Memory B cell (primary cell): ENCODE results near the gene CALD1.

Experiments
- ATAC-seq: fragments of 150-1000 bp; cut with Tn5 transposase; 2 replicates; pipeline ENCODE4 v1.10.0; 2021; ENCODE audit warnings: low read depth, mild to moderate bottlenecking, moderate library complexity
- DNase-seq, 2 donors: peaks; one replicate each; pipeline ENCODE4 v3.0.0; 2022; ENCODE audit warnings: low spot score in 2 of 2
- H3K27ac Mint-ChIP-seq: one replicate; pipeline ENCODE4 v1.8.0; 2022; ENCODE audit warnings: mild to moderate bottlenecking, moderate library complexity, mixed read lengths
- H3K27me3 Mint-ChIP-seq: one replicate; pipeline ENCODE4 v1.8.0; 2022; ENCODE audit warnings: mixed read lengths
- H3K36me3 Mint-ChIP-seq: one replicate; pipeline ENCODE4 v1.8.0; 2022; ENCODE audit warnings: mild to moderate bottlenecking, mixed read lengths
- H3K4me1 Mint-ChIP-seq: one replicate; pipeline ENCODE4 v1.8.0; 2022; ENCODE audit warnings: mixed read lengths
- H3K4me3 Mint-ChIP-seq: one replicate; pipeline ENCODE4 v1.8.0; 2022; ENCODE audit warnings: mild to moderate bottlenecking, moderate library complexity, mixed read lengths
- H3K9me3 Mint-ChIP-seq: one replicate; pipeline ENCODE4 v1.8.0; 2022; ENCODE audit warnings: mixed read lengths

The CALD1 gene

DNA sequence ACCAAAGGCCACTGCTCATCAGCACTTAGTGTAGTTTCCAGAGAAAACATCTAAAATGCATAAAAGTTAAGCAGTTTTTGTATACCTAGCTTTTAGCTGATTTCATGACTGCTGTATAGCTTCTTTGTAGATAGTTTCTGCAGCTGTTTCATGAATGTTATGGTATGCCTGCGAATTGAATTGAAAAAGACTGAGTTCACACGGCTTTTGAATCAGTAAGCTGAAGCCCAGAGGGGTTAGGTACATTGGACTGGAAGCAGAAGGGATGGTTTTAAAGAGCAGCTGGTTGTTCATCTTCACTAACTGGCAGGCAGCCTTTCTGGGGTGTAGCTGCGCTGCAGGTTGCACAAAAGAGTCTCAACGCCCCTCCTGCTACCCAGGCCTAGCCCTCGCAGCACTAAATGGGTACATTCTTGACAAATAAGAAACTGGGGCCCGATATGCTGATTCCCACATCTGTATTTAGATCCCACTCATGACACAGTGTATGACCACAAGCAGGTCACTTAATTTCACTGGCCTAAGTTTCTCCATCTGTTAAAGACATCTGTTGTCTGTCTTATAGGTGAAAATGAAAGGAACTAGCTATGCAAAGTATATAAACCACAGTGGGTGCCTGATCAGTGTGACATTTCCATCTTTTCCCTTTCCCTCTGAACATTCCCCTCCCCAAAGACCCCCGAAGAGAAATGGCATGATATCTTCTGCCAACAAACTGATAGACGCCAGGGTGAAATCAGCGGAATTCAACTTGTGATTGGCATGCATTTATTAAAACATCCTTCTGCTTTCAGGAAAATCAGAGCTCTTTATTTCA, 120.9 kb downstream of the CALD1 start:
- H3K36me3 Mint-ChIP-seq = peaks cover 4% of the 10 kb centered on the region
- H3K4me3 Mint-ChIP-seq = no peak overlapping the region
- peaks cover 12% of the 10 kb centered on the region for H3K4me1 Mint-ChIP-seq
- peaks cover 8% of the 10 kb centered on the region for H3K9me3 Mint-ChIP-seq
- H3K27ac Mint-ChIP-seq = no peak overlapping the region
- H3K27me3 Mint-ChIP-seq = peaks cover 3% of the 10 kb centered on the region
- ATAC-seq = peak; percentile 59
- no peak for DNase-seq

DNA sequence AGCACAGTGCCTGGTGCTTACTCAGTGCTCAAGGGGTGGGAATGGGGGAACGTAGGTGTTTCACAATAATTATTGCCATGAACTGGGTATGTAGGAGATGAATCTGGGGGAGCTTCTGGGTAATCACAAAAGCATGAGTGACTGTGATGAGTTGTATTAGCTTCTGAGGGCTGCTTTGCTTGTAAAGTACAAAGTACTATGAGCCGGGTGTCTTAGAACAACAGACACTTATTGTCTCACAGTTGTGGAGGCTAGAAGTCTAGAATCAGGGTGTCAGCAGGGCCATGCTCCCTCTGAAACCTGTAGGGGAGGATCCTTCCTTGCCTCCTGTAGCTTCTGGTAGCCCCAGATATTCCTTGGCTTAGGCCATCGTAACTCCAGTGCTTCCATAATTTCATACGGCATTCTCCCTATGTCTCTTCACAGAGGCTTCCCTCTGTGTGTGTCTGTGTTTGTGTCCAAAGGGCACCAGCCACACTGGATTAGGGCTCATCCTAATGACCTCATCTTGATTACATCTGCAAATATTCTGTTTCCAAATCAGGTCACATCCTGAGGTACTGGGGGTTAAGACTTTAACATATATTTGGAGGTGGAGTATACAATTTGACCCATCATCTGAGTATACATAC, 122.1 kb downstream of the CALD1 start:
- Mint-ChIP-seq H3K27me3 (peaks cover 3% of the 10 kb centered on the region), H3K4me1 (peaks cover 12% of the 10 kb centered on the region), H3K27ac (no peak overlapping the region), H3K4me3 (no peak overlapping the region), H3K36me3 (peaks cover 1% of the 10 kb centered on the region), H3K9me3 (peaks cover 3% of the 10 kb centered on the region)
- no peak for DNase-seq
- ATAC-seq = no peak

DNA sequence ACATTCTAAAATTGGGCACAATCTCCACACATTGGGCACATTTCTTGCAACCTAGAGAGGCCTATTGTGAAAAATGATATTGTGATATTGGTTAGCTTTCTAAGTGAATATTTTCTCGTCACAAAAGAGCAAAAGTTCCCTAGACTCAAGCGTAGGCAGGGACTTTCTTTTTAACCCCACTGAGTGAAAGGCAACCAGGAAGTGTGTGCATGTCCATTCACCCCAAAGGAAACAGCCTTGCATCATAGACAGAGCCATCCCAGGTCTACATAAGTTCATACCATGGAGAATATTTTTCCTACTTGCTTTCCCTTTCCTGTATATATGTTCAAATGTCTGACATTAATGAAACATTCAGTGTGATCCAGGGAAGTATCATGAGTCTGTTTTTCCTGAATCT, 122.6 kb downstream of the CALD1 start:
- Mint-ChIP-seq H3K9me3 (peaks cover 1% of the 10 kb centered on the region), H3K27me3 (peaks cover 3% of the 10 kb centered on the region), H3K36me3 (no peaks in the 10 kb centered on the region), H3K27ac (no peak overlapping the region), H3K4me1 (peaks cover 12% of the 10 kb centered on the region), H3K4me3 (no peak overlapping the region)
- DNase-seq (no peak), ATAC-seq (no peak)

DNA sequence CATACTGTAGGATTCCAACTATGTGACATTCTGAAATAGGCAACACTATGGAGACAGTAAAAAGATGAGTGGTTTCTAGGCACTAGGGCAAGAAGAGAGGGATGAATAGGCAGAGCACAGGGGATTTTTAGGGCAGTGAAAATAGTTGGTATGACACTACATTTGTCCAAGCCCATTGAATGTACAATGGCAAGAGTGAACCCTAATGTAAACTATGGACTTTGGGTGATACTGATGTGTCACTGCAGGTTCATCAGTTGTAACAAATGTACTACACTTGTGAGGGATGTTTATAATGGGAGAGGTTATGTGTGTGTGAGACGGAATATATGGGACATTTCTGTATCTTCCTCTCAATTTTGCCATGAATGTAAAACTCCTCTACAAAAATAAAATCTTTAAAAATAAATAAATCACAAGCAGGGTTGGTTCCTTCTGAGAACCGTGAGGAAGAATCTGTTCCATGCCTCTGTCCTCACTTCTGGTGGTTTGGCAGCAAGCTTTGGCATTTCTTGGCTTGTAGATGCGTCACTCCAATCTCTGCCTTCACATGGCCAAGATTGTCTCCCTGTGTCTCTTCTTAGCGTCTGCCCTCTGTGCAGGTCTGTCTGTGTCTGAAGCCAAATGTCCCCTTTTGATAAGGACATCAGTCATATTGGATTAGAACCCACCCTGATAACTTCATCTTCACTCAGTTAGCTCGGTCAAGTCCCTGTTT, 123.8 kb downstream of the CALD1 start:
- Mint-ChIP-seq H3K4me1 (peaks cover 12% of the 10 kb centered on the region), H3K27ac (no peak overlapping the region), H3K36me3 (no peaks in the 10 kb centered on the region), H3K9me3 (no peaks in the 10 kb centered on the region), H3K27me3 (peaks cover 3% of the 10 kb centered on the region), H3K4me3 (no peak overlapping the region)
- no peak for DNase-seq
- ATAC-seq = no peak

DNA sequence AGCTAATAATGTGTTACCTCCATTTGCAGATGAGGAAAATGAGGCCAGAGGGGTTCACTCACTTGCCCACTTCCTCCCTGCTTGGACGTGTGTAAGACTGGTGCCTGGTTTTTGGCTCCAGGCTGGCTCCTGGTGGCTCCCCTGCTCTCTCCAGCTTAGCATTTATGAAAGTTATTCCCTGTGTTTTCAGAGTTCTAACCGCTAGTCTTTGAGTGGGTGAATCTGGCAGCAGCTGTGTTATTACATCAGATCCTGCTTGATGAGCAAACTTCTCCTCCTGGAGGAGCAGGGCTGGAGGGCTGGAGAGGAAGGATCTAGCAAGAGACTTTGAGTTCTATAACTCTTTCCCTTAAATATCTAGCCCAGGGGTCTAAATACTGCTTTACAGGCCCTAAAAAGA, 125.9 kb downstream of the CALD1 start:
- Mint-ChIP-seq H3K4me3 (no peak overlapping the region), H3K36me3 (no peaks in the 10 kb centered on the region), H3K9me3 (no peaks in the 10 kb centered on the region), H3K27ac (no peak overlapping the region), H3K27me3 (no peaks in the 10 kb centered on the region), H3K4me1 (peaks cover 9% of the 10 kb centered on the region)
- DNase-seq = no peak
- ATAC-seq = no peak

DNA sequence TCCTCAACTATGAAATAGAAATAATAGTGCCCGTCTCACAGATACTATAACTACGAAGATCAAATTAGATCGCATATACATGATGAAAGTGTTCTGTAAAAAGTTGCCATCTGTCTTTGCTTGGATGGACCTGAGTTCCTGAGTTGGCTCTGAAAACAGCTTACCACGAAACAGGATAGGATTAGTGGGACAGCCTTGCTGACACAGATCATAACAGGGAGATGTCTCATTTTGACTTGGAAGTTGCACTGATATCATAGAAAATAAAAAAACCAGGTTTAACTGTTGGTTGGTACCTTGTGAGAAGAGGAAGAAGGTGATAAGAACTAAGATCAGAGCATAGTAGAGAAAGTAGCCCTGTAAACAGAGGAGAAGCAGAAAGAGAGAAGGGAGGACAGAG, 127.6 kb downstream of the CALD1 start:
- no peak for ATAC-seq
- no peaks in the 10 kb centered on the region for H3K9me3 Mint-ChIP-seq
- DNase-seq = no peak
- no peaks in the 10 kb centered on the region for H3K27me3 Mint-ChIP-seq
- H3K4me3 Mint-ChIP-seq = no peak overlapping the region
- H3K4me1 Mint-ChIP-seq = peaks cover 6% of the 10 kb centered on the region
- H3K27ac Mint-ChIP-seq = no peak overlapping the region
- no peaks in the 10 kb centered on the region for H3K36me3 Mint-ChIP-seq

DNA sequence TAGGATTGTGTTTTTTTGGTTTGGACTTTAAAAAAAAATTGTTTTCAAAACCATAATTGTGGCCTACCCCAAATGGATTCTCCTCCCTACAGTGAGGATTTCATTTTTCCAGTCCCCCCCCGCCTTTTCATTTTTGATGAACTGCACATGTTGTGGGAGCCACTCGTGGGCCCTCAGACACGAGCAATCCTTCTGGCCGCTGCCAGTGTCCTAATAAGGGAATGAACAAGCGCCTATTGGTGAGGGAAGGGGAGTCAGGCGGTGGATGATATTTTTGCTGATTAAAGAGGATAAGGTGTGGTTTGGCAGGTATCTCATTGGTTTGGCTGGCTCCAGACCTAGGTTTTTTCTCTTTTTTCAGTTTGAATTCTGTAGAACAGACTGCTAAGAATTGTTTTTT, 128.2 kb downstream of the CALD1 start:
- no peaks in the 10 kb centered on the region for H3K27me3 Mint-ChIP-seq
- DNase-seq (no peak), ATAC-seq (no peak)
- peaks cover 6% of the 10 kb centered on the region for H3K4me1 Mint-ChIP-seq
- H3K9me3 Mint-ChIP-seq = no peaks in the 10 kb centered on the region
- no peak overlapping the region for H3K27ac Mint-ChIP-seq
- H3K36me3 Mint-ChIP-seq = no peaks in the 10 kb centered on the region
- H3K4me3 Mint-ChIP-seq = no peak overlapping the region

DNA sequence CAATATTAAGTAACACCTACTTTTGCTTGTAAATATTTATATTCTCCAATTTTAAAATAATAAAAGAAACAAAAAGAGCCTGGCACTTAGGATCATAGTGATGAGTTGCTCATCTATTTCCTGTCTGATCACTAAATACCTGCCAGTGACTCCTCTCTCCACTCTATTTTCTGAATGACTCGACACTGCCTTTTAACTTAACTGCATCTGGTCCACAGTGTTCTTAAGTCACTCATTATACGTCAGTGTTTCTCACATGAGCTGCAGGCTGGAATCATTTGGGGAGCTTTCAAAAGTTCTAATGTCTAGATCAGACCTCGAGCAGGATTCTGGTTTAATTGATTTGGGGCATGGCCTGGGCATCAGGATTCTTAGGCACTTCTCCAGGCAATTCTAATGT, 128.9 kb downstream of the CALD1 start:
- H3K36me3 Mint-ChIP-seq = no peaks in the 10 kb centered on the region
- no peaks in the 10 kb centered on the region for H3K27me3 Mint-ChIP-seq
- DNase-seq (no peak), ATAC-seq (no peak)
- no peak overlapping the region for H3K27ac Mint-ChIP-seq
- H3K9me3 Mint-ChIP-seq = no peaks in the 10 kb centered on the region
- no peak overlapping the region for H3K4me3 Mint-ChIP-seq
- H3K4me1 Mint-ChIP-seq = peaks cover 6% of the 10 kb centered on the region

DNA sequence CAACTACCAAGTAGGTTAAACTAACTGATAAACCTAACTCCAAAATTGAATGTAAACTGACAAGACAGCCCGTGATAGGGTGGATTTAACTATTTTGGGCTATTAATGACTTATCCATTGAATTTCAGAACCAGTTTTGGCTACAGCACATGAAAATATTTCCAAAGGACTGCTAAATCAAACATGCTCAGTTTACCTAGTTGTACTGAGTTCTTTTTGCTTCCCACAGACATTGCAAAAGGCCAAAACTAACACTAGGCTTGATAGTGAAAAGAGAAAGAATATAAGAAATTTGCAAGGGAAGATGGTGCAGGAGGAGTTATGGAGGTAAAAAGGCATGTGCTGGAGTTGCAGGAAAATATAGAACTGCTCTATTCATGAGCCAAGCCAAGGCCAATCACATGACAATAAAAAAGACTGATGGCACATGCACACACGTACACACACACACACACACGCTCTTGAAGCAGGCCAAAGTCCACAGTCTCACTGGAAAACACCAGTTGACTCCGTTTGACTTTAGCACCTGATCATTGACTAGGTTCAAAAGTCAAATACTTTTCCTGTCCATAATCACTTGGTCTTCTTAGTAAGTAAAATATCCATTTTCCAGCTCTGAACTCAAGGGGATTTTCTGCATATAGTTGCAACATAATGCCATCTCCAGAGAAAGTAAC, 130.9 kb downstream of the CALD1 start:
- Mint-ChIP-seq H3K4me1 (peaks cover 6% of the 10 kb centered on the region), H3K27me3 (no peaks in the 10 kb centered on the region), H3K4me3 (peak overlapping the region; percentile 41), H3K9me3 (no peaks in the 10 kb centered on the region), H3K36me3 (no peaks in the 10 kb centered on the region), H3K27ac (no peak overlapping the region)
- DNase-seq (no peak), ATAC-seq (no peak)

DNA sequence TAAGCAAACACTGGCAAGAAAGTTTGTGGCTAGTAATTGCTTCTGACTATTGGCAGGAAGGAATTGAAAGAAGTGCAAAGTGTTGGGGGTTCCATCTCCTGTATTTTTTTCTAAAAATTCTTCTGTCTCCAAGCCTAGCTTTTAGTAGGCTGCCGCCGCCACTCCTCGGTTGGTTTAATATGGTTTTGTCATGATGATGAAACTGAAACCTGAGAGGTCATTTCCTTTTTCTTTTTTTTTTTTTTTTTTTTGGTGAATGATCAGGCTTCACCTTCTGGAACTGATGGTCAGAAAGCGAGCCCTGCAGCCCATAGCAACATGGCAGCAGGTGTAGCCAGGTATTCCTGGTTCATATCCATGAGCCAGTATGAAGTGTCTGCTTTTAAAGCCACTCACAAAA, 131.5 kb downstream of the CALD1 start:
- peak; percentile 41 for ATAC-seq
- peak overlapping the region; percentile 37 for H3K4me3 Mint-ChIP-seq
- H3K27me3 Mint-ChIP-seq = no peaks in the 10 kb centered on the region
- no peaks in the 10 kb centered on the region for H3K9me3 Mint-ChIP-seq
- no peak overlapping the region for H3K27ac Mint-ChIP-seq
- no peaks in the 10 kb centered on the region for H3K36me3 Mint-ChIP-seq
- no peak for DNase-seq
- peaks cover 6% of the 10 kb centered on the region for H3K4me1 Mint-ChIP-seq

DNA sequence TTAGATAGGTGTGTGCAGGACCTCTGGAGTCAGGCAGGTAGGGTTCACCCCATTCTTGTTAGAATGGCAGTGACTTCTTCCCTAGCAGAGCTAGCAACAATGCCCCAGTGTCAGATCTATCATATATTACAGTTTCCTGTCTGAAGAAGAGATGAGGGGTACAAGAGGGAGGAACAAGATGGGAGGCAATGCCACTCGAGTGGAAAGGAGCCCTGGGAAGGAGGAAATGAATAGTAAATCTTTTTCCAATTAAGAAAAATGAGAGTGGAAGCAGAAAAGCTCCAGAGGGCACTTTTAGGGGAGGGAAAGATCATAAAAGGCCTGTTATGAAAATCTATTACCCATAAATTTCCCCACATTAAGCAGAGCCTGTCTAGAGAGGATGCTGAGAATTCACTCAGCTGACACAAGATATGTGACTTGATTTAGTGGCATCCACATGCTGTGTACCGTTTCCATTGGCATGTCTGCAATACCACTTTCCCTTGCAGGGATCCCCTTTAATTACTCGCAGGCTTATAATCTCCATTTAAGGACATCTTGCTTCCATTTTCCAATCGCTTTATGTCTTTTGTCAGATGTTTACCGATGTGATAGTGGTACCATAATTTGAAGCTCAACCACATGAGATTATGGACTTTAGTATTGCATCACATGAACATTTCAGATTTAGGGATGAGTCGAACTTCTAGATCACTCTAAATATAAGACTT, 136.9 kb downstream of the CALD1 start:
- DNase-seq (no peak), ATAC-seq (no peak)
- no peak overlapping the region for H3K4me3 Mint-ChIP-seq
- no peaks in the 10 kb centered on the region for H3K4me1 Mint-ChIP-seq
- no peak overlapping the region for H3K27ac Mint-ChIP-seq
- H3K27me3 Mint-ChIP-seq = no peaks in the 10 kb centered on the region
- H3K9me3 Mint-ChIP-seq = no peaks in the 10 kb centered on the region
- no peaks in the 10 kb centered on the region for H3K36me3 Mint-ChIP-seq

DNA sequence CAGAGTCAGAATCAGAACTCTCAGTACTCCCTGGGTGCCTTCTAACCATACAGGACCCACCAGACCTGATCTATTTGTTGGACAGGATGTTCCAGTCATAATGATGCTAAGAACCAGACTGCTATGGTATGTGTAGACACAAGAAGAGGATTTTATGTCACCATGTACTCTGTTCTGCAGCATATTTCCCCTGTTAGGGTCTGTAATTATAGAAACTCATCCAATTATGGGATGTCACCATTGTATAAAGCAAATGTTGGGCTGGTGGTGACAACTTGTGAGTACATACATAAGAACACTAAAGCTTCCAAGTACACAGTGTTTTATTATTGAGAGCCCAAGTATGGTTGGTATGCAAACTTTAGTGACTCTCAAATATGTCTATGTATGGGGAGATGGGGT, 139.8 kb downstream of the CALD1 start:
- DNase-seq (no peak), ATAC-seq (no peak)
- Mint-ChIP-seq H3K27me3 (no peaks in the 10 kb centered on the region), H3K4me3 (no peak overlapping the region), H3K9me3 (no peaks in the 10 kb centered on the region), H3K4me1 (no peaks in the 10 kb centered on the region), H3K27ac (no peak overlapping the region), H3K36me3 (no peaks in the 10 kb centered on the region)

DNA sequence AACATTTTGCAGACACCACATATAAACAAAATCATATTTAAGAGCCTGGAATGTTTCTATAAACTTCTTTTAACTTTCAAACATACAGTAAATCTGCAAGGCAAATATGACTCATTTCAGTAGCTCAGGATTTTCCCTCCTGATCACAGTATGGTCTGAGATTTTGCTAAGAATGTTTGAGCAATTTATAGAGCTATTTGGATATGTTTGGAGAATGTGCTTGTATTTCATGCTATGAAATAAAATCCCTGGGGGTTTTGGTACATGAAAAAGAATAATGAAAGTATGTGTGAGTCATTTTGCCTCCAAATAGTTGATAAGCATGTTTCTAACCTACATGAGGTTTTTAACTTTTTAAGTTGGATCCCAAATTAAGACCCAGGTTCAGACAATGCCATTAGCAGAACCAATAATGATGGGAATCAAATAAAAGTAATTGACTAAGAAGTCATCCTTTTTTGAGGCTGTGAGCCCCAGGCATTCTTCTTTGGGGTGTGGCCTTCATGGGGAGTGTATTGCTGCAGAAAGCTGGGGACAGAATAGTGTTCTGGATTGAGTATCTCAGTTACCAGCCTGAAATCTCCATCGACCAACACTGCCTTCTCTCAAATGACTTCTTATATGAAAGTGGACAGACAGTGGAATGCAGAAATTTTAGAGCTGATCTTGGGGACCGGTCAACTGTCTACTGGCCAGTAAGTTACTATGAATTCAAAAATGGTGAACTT, 140.8 kb downstream of the CALD1 start:
- DNase-seq (no peak), ATAC-seq (no peak)
- Mint-ChIP-seq H3K27ac (no peak overlapping the region), H3K4me1 (no peaks in the 10 kb centered on the region), H3K9me3 (no peaks in the 10 kb centered on the region), H3K36me3 (no peaks in the 10 kb centered on the region), H3K27me3 (no peaks in the 10 kb centered on the region), H3K4me3 (no peak overlapping the region)
